Measurements from ENCODE around the gene MBP.
"Not testable (repeated sequence)": the region's sequence is repeated elsewhere in the genome, so short reads cannot be mapped to it uniquely, and the experiment has no call there.

The MBP gene

GRCh38 chr18:77043541-77044280 is 88.9 kb downstream of the MBP start:
- DNase-seq, result no peak

- DNase-seq, result no peak
Observed at GRCh38 chr18:77042583-77042982, 90.0 kb downstream of the MBP start.

- DNase-seq, result no peak
Observed at GRCh38 chr18:77039196-77040130, 93.1 kb downstream of the MBP start.

- DNase-seq, result no peak
Observed at GRCh38 chr18:77038182-77038858, 94.3 kb downstream of the MBP start.

GRCh38 chr18:77037567-77037966 is 95.0 kb downstream of the MBP start:
- no peak for DNase-seq

- DNase-seq, result no peak
Observed at GRCh38 chr18:77035380-77036187, 97.0 kb downstream of the MBP start.

- DNase-seq, result no peak
Observed at GRCh38 chr18:77033575-77033974, 99.0 kb downstream of the MBP start.

- DNase-seq, result no peak
Observed at GRCh38 chr18:77032181-77032701, 100.3 kb downstream of the MBP start.

- no peak for DNase-seq
Observed at GRCh38 chr18:77031662-77032061, 100.9 kb downstream of the MBP start.

GRCh38 chr18:77030201-77030600 is 102.4 kb downstream of the MBP start:
- no peak for DNase-seq

GRCh38 chr18:77025831-77026363 is 106.7 kb downstream of the MBP start:
- DNase-seq, result no peak

GRCh38 chr18:77025123-77025522 is 107.5 kb downstream of the MBP start:
- DNase-seq, result no peak

GRCh38 chr18:77024476-77024875 is 108.1 kb downstream of the MBP start:
- no peak for DNase-seq

GRCh38 chr18:77023102-77023782 is 109.3 kb downstream of the MBP start:
- no peak for DNase-seq

- DNase-seq, result no peak
Observed at GRCh38 chr18:77022556-77022955, 110.0 kb downstream of the MBP start.

GRCh38 chr18:77022116-77022515 is 110.5 kb downstream of the MBP start:
- no peak for DNase-seq

- DNase-seq, result not testable (repeated sequence)
Observed at GRCh38 chr18:77021478-77021877, 111.1 kb downstream of the MBP start.

- no peak for DNase-seq
Observed at GRCh38 chr18:77021075-77021474, 111.5 kb downstream of the MBP start.

GRCh38 chr18:77020561-77020960 is 112.0 kb downstream of the MBP start:
- DNase-seq, result no peak

- DNase-seq, result no peak
Observed at GRCh38 chr18:77019641-77020040, 112.9 kb downstream of the MBP start.

- not testable (repeated sequence) for DNase-seq
Observed at GRCh38 chr18:77018650-77019049, 113.9 kb downstream of the MBP start.

All from NCI-H2171 (cell line).